Activated T-helper 1 cell treated with anti-CD3 and anti-CD28 coated beads, Interleukin-12 subunit alpha, Interleukin-12 subunit beta, Interleukin-2, Interleukin-4 antibody, amounts not matched to agents 30 ng/mL and 10 ng/mL and 1 ng/mL, durations not matched to agents 14 hours and 24 hours and 36 hours (primary cell): ENCODE measurements around the gene GPC5. TPM values are rescaled to one million over a fixed set of nuclear protein-coding genes. Genes with fewer than 3 reads are reported as not detected.

ENCODE experiments used
- DNase-seq: peaks from one replicate; pipeline ENCODE4 v3.0.0; 2021; ENCODE audit warnings: low spot score
- H3K27ac Mint-ChIP-seq: one replicate; pipeline ENCODE4 v1.8.0; 2021; ENCODE audit warnings: mild to moderate bottlenecking, mixed read lengths
- H3K27me3 Mint-ChIP-seq: one replicate; pipeline ENCODE4 v1.8.0; 2022; ENCODE audit warnings: mild to moderate bottlenecking, moderate library complexity, mixed read lengths; ENCODE audit not compliant: insufficient read depth
- H3K36me3 Mint-ChIP-seq: one replicate; pipeline ENCODE4 v1.8.0; 2021; ENCODE audit warnings: low read depth, mixed read lengths
- H3K4me1 Mint-ChIP-seq: one replicate; pipeline ENCODE4 v1.8.0; 2021; ENCODE audit warnings: low read depth, mixed read lengths
- H3K4me3 Mint-ChIP-seq: one replicate; pipeline ENCODE4 v1.8.0; 2021; ENCODE audit warnings: mild to moderate bottlenecking, moderate library complexity, mixed read lengths
- H3K9me3 Mint-ChIP-seq: one replicate; pipeline ENCODE4 v1.8.0; 2021; ENCODE audit warnings: mixed read lengths
- intact Hi-C: fragments of 100-400 bp; cut with micrococcal nuclease; formaldehyde crosslinking; loops from one replicate; pipeline ENCODE4 v1.15.1; 2024
- total RNA-seq: library from RNA; stranded (reverse); gene quantifications from 2 replicates; pipeline ENCODE4 v1.2.3, GENCODE V29; 2022

The GPC5 gene
- total RNA-seq, 1 donor from 2014 or later = not detected

DNA sequence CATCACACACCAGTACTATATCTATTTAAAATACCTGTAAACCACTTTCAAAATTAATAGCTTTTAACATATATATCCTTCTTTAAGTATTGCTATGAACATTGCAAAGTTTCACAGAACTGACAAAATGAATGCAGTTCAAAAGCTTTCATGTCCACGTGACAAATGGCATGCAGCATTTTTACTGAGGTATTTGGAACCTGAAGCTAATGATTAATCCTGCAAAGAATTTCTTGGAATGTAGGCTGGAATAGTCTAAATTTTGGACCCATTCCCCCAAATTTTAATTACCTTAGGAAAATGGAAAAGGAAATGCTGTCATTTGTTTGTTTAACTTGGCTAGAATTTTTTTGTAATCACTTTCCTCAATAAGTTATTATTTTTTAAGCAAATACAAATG, 1404.4 kb downstream of the GPC5 start:
- intact Hi-C loops = no loop called here

GRCh38 chr13:92804346-92804745, 1405.9 kb downstream of the GPC5 start:
- Mint-ChIP-seq H3K4me3 (no peak overlapping the region), H3K27ac (no peak overlapping the region), H3K36me3 (no peaks in the 10 kb centered on the region), H3K27me3 (no peaks in the 10 kb centered on the region), H3K4me1 (peaks cover 6% of the 10 kb centered on the region), H3K9me3 (no peaks in the 10 kb centered on the region)
- no peak for DNase-seq
- intact Hi-C loops = no loop called here

More for the DNA sequence above, 1404.4 kb downstream of the GPC5 start:
- Mint-ChIP-seq H3K27ac (no peak overlapping the region), H3K4me1 (peaks cover 6% of the 10 kb centered on the region), H3K27me3 (no peaks in the 10 kb centered on the region), H3K4me3 (no peak overlapping the region), H3K36me3 (no peaks in the 10 kb centered on the region), H3K9me3 (no peaks in the 10 kb centered on the region)
- DNase-seq = no peak

GRCh38 chr13:92804926-92805325, 1406.5 kb downstream of the GPC5 start:
- Mint-ChIP-seq H3K36me3 (no peaks in the 10 kb centered on the region), H3K4me1 (peaks cover 6% of the 10 kb centered on the region), H3K27me3 (no peaks in the 10 kb centered on the region), H3K27ac (no peak overlapping the region), H3K4me3 (no peak overlapping the region), H3K9me3 (no peaks in the 10 kb centered on the region)
- no peak for DNase-seq
- intact Hi-C loops = no loop called here

- peaks cover 6% of the 10 kb centered on the region for H3K4me1 Mint-ChIP-seq
- H3K27me3 Mint-ChIP-seq = no peaks in the 10 kb centered on the region
- intact Hi-C loops = no loop called here
- H3K27ac Mint-ChIP-seq = no peak overlapping the region
- H3K4me3 Mint-ChIP-seq = peak overlapping the region; percentile 69
- DNase-seq = no peak
- no peaks in the 10 kb centered on the region for H3K9me3 Mint-ChIP-seq
- H3K36me3 Mint-ChIP-seq = no peaks in the 10 kb centered on the region
Measured at GRCh38 chr13:92805766-92806165, 1407.3 kb downstream of the GPC5 start.

DNA sequence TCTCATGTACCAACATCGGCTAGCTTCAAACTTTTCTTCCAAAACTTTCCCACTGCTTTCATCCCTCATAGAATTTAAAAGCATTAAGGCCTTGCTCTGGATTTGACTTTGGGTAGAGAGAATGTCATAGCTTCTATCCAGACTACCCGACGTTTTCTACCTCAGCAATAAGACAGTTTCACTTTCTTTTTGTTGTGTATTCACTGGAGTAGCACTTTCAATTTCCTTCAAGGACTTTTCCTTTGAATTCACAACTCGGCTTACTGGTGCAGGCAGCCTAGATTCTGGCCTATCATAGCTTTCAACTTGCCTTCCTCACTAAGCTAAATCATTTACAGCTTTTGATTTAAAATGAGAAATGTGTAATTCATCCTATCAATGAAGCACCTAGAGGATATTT, 1407.8 kb downstream of the GPC5 start:
- intact Hi-C loops = no loop called here
- Mint-ChIP-seq H3K9me3 (no peaks in the 10 kb centered on the region), H3K27me3 (no peaks in the 10 kb centered on the region), H3K4me3 (peak overlapping the region; percentile 69), H3K27ac (no peak overlapping the region), H3K36me3 (no peaks in the 10 kb centered on the region), H3K4me1 (peaks cover 6% of the 10 kb centered on the region)
- DNase-seq = no peak

DNA sequence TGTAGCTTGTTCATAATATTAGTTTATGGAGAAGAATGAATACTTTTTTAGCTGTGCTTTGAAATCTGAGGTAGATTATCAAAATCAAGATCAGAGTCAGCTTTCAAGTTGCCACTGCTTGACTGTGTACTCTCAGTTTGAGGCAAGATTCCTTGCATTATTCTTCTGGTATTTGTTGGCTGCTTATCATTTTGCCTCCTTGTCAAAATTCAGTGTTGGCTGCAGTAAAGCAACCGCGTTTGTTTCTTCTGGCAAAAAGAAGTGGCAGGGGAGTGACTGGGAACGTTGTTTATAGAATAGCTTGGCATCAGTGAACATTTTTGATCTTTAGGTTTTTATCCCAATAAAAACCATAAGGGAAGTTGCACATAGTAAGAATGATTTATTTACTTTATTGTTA, 1408.9 kb downstream of the GPC5 start:
- no peak overlapping the region for H3K4me3 Mint-ChIP-seq
- intact Hi-C loops = no loop called here
- H3K27ac Mint-ChIP-seq = no peak overlapping the region
- peaks cover 6% of the 10 kb centered on the region for H3K4me1 Mint-ChIP-seq
- no peak for DNase-seq
- no peaks in the 10 kb centered on the region for H3K9me3 Mint-ChIP-seq
- H3K27me3 Mint-ChIP-seq = no peaks in the 10 kb centered on the region
- H3K36me3 Mint-ChIP-seq = no peaks in the 10 kb centered on the region

GRCh38 chr13:92807966-92808365, 1409.5 kb downstream of the GPC5 start:
- intact Hi-C loops = no loop called here
- H3K9me3 Mint-ChIP-seq = no peaks in the 10 kb centered on the region
- no peak for DNase-seq
- peaks cover 6% of the 10 kb centered on the region for H3K4me1 Mint-ChIP-seq
- H3K27me3 Mint-ChIP-seq = no peaks in the 10 kb centered on the region
- no peak overlapping the region for H3K27ac Mint-ChIP-seq
- H3K4me3 Mint-ChIP-seq = no peak overlapping the region
- no peaks in the 10 kb centered on the region for H3K36me3 Mint-ChIP-seq

- no peaks in the 10 kb centered on the region for H3K4me1 Mint-ChIP-seq
- no peak overlapping the region for H3K4me3 Mint-ChIP-seq
- H3K36me3 Mint-ChIP-seq = no peaks in the 10 kb centered on the region
- H3K9me3 Mint-ChIP-seq = peaks cover 4% of the 10 kb centered on the region
- H3K27ac Mint-ChIP-seq = no peak overlapping the region
- H3K27me3 Mint-ChIP-seq = no peaks in the 10 kb centered on the region
- no peak for DNase-seq
- intact Hi-C loops = no loop called here
Measured at GRCh38 chr13:92821324-92821723, 1422.9 kb downstream of the GPC5 start.

DNA sequence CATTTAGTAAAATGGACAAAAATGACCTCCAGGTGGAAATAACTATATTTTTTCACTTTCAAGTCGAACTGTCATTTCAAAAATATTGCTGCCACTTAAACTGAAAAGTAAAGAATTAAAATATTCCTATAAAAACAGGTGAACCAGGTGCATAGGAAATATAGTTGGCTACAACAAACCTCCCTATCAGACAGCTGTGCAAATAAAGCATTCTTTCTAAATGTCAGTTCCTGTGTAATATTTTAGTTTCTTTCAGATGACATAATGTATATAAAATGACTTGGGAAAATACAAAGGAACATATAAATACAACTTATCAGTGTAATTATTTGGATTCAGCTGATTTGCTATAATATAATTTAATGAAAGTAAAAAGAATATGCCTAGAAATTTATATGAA, 1424.6 kb downstream of the GPC5 start:
- no peaks in the 10 kb centered on the region for H3K27me3 Mint-ChIP-seq

GRCh38 chr13:92825938-92826596, 1427.6 kb downstream of the GPC5 start:
- Mint-ChIP-seq H3K36me3 (no peaks in the 10 kb centered on the region), H3K4me1 (no peaks in the 10 kb centered on the region), H3K27ac (no peak overlapping the region), H3K27me3 (no peaks in the 10 kb centered on the region), H3K4me3 (no peak overlapping the region), H3K9me3 (no peaks in the 10 kb centered on the region)
- no peak for DNase-seq
- intact Hi-C loops = no loop called here

More for the DNA sequence above, 1424.6 kb downstream of the GPC5 start:
- no peaks in the 10 kb centered on the region for H3K36me3 Mint-ChIP-seq
- H3K4me3 Mint-ChIP-seq = no peak overlapping the region
- H3K4me1 Mint-ChIP-seq = no peaks in the 10 kb centered on the region
- intact Hi-C loops = no loop called here
- no peak for DNase-seq
- H3K27ac Mint-ChIP-seq = no peak overlapping the region
- H3K9me3 Mint-ChIP-seq = peaks cover 4% of the 10 kb centered on the region

GRCh38 chr13:92827503-92827902, 1429.1 kb downstream of the GPC5 start:
- no peak for DNase-seq
- intact Hi-C loops = no loop called here
- Mint-ChIP-seq H3K4me3 (no peak overlapping the region), H3K9me3 (no peaks in the 10 kb centered on the region), H3K4me1 (no peaks in the 10 kb centered on the region), H3K36me3 (no peaks in the 10 kb centered on the region), H3K27ac (no peak overlapping the region), H3K27me3 (no peaks in the 10 kb centered on the region)

DNA sequence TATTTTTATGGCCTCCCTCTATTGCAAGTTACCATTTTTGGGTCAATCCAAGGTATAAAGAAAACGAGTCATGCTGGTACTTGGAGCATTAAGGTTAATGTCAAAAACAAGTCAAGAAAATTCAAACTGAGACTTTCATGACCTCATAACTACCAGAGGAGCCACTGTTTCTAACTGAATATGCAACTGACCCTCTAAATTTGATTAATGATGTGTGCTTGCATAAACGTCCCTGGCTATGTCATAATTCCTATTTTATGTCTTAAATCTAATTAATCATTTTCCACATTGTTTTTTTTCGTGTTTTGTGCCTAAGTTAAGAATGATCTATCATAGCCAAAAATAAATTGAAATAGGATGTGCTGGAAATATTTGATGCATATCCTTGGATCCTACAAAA, 1431.5 kb downstream of the GPC5 start:
- Mint-ChIP-seq H3K4me1 (no peaks in the 10 kb centered on the region), H3K27me3 (no peaks in the 10 kb centered on the region), H3K36me3 (no peaks in the 10 kb centered on the region), H3K27ac (no peak overlapping the region), H3K9me3 (no peaks in the 10 kb centered on the region), H3K4me3 (no peak overlapping the region)
- intact Hi-C loops = no loop called here
- DNase-seq = no peak

DNA sequence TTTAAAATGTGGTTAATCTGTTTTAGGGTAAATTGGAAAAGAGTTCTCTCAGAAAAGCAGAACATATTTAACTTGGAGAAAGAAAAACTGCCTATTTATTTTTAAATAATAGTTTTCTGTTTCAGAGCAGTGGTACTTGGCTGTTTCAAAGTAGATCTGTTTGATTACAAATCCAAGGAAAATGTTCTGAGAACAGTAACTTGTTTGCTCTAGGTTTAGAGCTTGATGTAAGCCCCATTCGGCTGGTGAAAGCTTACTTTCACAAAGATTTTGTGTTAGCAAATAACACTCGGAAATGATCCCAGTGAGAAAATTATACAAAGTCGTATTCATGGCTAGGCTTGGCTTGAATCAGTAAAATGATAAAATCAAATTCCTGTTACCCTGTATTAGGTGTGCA, 1432.4 kb downstream of the GPC5 start:
- Mint-ChIP-seq H3K4me1 (no peaks in the 10 kb centered on the region), H3K27ac (no peak overlapping the region), H3K4me3 (no peak overlapping the region), H3K27me3 (no peaks in the 10 kb centered on the region), H3K36me3 (no peaks in the 10 kb centered on the region), H3K9me3 (no peaks in the 10 kb centered on the region)
- intact Hi-C loops = no loop called here
- no peak for DNase-seq

DNA sequence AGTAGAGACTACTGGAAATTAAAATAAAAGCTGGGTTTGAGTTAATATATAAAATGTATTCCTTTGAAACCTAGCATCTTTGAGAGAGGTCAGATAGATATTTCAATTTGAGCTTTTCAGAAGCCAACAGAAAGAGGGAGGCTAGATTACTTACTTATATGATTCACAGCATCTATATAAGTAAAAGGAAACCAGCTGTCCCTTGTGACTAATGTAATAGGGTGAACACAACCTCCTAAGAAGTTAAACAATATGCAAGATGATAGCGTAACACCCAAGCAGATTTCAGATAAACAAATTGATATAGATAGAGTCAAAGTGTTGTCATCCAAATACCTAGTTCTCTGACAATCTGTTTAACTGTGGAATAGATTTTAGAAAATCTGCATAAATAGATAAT, 1434.7 kb downstream of the GPC5 start:
- no peaks in the 10 kb centered on the region for H3K4me1 Mint-ChIP-seq
- H3K27me3 Mint-ChIP-seq = no peaks in the 10 kb centered on the region
- H3K4me3 Mint-ChIP-seq = no peak overlapping the region
- H3K36me3 Mint-ChIP-seq = no peaks in the 10 kb centered on the region
- no peak for DNase-seq
- H3K9me3 Mint-ChIP-seq = peaks cover 4% of the 10 kb centered on the region
- H3K27ac Mint-ChIP-seq = no peak overlapping the region
- intact Hi-C loops = no loop called here
